ENCODE data around the gene DNAJB12. TPM values are rescaled to one million over a fixed set of nuclear protein-coding genes. Genes with fewer than 3 reads are reported as not detected.
A peak's percentile ranks its signal among the peaks of the same experiment; 100 is the strongest.
"Not testable (repeated sequence)": the region's sequence is repeated elsewhere in the genome, so short reads cannot be mapped to it uniquely, and the experiment has no call there.

Gene DNAJB12
- polyA plus RNA-seq, 1 donor (not counting 4 experiments of a cell fraction or from before 2014, with no cell fraction given) = 12.0 TPM

DNA sequence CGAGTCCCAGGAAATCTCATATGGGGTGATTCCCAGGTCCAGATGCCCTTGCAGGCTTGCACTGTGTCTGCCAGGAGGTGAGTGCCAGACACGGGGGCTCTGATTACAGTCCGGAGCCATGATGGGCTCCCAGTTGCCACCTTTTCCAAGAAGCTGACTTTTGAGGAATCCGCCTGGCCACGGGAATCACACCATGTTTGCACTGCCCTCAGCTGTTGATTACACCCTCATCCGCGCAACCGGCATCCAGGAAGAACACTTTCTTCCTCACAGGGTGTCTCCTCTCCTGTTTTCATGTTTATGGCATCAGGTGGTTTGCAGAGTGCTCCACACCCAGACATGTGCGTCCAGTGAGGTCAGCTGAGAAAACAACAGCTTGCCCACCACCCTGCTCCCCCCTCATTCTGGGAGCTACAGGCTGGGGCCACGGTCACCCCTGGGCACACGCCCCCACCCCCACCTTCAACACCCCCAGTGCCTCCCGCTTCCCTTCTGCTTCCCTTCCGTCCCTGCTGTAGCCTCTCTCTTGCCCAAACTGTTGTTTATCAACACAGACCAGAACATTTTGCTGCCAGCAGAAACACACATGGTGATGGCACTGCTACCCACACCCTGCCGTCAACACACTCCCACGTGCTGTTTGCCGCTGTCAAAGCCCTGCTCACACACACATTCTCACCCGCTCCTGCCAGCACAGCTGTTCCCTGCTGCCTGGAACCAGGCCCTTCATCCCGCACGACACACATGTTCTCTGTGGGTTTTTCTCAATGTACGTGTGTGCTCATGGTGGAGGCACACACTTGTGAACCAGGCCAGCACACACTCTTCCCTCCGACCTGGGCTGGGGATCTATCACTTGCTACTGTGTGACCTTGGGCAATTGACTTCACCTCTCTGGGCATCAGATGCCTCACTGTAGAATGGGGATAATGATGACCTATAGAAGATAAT, 45.2 kb downstream of the DNAJB12 start:
- Histone ChIP-seq H3K79me2 (ENCODE audit: control insufficient read depth, insufficient read depth, low read length) (no peaks in the 10 kb centered on the region), H4K20me1 (ENCODE audit: control insufficient read depth, extremely low read depth, insufficient read depth, low read length) (no peaks in the 10 kb centered on the region), H3K9ac (ENCODE audit: control insufficient read depth, extremely low read depth, insufficient read depth, low read length) (peak overlapping the region; percentile 42), H3K4me1 (ENCODE audit: control insufficient read depth, extremely low read depth, insufficient read depth, low read length) (peaks cover 41% of the 10 kb centered on the region), H3K36me3 (ENCODE audit: control insufficient read depth in 2 of 2, extremely low read depth in 1 of 2, insufficient read depth in 2 of 2, low read length in 2 of 2) (no peaks in the 10 kb centered on the region), H3K4me3 (ENCODE audit: control insufficient read depth in 2 of 3, extremely low read depth in 1 of 3, insufficient read depth in 2 of 3, low read depth in 1 of 3, low read length in 3 of 3) (no peak overlapping the region), H3K27me3 (ENCODE audit: control insufficient read depth, extremely low read depth, insufficient read depth, low read length) (no peaks in the 10 kb centered on the region), H3K9me1 (ENCODE audit: control insufficient read depth, extremely low read depth, insufficient read depth, low read length) (no peaks in the 10 kb centered on the region), H3K9me3 (ENCODE audit: control insufficient read depth, low read depth, low read length) (no peaks in the 10 kb centered on the region), H3K27ac (ENCODE audit: control insufficient read depth, insufficient read depth, low read length) (no peak overlapping the region), H3K4me2 (ENCODE audit: control insufficient read depth, extremely low read depth, insufficient read depth, low read depth, low read length) (peak overlapping the region; percentile 31), H2AFZ (ENCODE audit: control insufficient read depth, low read length) (no peak overlapping the region)
- dilution Hi-C loops (cut with MboI; ENCODE audit: extremely low pct_ligation_motif_present, low sequenced_read_pairs) = no loop called here
- FAIRE-seq (no peak), DNase-seq (ENCODE audit: low read depth, low spot score) (no peak)
- TF ChIP-seq EZH2 (IDR thresholded peaks at IDR 0.05; ENCODE audit: low read length) = no peak
- TF ChIP-seq, protein P1, sequence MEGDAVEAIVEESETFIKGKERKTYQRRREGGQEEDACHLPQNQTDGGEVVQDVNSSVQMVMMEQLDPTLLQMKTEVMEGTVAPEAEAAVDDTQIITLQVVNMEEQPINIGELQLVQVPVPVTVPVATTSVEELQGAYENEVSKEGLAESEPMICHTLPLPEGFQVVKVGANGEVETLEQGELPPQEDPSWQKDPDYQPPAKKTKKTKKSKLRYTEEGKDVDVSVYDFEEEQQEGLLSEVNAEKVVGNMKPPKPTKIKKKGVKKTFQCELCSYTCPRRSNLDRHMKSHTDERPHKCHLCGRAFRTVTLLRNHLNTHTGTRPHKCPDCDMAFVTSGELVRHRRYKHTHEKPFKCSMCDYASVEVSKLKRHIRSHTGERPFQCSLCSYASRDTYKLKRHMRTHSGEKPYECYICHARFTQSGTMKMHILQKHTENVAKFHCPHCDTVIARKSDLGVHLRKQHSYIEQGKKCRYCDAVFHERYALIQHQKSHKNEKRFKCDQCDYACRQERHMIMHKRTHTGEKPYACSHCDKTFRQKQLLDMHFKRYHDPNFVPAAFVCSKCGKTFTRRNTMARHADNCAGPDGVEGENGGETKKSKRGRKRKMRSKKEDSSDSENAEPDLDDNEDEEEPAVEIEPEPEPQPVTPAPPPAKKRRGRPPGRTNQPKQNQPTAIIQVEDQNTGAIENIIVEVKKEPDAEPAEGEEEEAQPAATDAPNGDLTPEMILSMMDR (optimal IDR thresholded peaks at IDR 0.05 in 1 of 3, IDR thresholded peaks at IDR 0.05 in 1 of 3, conservative IDR thresholded peaks at IDR 0.05 in 1 of 3; ENCODE audit: extremely low read depth in 1 of 3, insufficient read depth in 2 of 3, low read length in 3 of 3) = no peak

DNA sequence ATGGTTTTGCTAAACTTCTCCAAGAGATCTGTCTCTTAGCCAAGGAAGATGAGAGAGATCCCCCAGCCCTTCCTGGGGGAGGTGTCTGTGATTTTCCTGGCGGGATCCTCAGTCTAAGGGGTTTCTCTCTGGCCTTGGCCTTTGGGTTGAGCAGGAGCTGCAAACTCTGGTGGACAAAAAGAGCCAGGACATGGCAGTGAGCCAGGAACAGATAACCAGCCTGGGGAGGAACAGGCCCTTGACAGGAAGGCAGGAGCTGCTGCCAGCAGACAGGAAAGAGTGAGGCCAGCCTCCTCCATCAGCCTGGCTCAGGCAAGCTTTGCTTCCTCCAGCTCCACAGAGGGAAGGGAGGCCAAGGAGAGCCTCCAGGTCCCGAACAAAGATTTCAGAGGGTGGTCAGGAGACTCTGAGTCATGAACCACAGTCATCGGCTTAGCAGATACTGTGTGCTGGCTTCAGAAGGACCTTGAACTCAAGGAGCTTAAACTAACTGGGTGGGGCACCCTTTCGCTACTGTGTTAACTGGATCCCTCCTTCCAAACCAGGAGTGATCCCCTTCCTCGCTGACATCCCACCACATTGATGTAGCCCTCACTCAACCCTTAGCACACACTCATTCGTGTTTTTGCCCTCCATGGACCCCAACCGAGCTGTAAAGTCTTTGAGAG, 46.3 kb downstream of the DNAJB12 start:
- DNase-seq (ENCODE audit: low read depth, low spot score) (no peak), FAIRE-seq (peak; percentile 39)
- dilution Hi-C loops (cut with MboI; ENCODE audit: extremely low pct_ligation_motif_present, low sequenced_read_pairs) = no loop called here
- no peaks in the 10 kb centered on the region for H3K36me3 ChIP-seq (ENCODE audit: control insufficient read depth in 2 of 2, extremely low read depth in 1 of 2, insufficient read depth in 2 of 2, low read length in 2 of 2)
- no peak for TF ChIP-seq EZH2 (IDR thresholded peaks at IDR 0.05; ENCODE audit: low read length)
- TF ChIP-seq, protein P1 (optimal IDR thresholded peaks at IDR 0.05 in 1 of 3, IDR thresholded peaks at IDR 0.05 in 1 of 3, conservative IDR thresholded peaks at IDR 0.05 in 1 of 3; ENCODE audit: extremely low read depth in 1 of 3, insufficient read depth in 2 of 3, low read length in 3 of 3) = no peak
- H3K4me3 ChIP-seq (ENCODE audit: control insufficient read depth in 2 of 3, extremely low read depth in 1 of 3, insufficient read depth in 2 of 3, low read depth in 1 of 3, low read length in 3 of 3) = no peak overlapping the region
- peak overlapping the region; percentile 49 for H3K9ac ChIP-seq (ENCODE audit: control insufficient read depth, extremely low read depth, insufficient read depth, low read length)
- H3K9me3 ChIP-seq (ENCODE audit: control insufficient read depth, low read depth, low read length) = no peaks in the 10 kb centered on the region
- H3K79me2 ChIP-seq (ENCODE audit: control insufficient read depth, insufficient read depth, low read length) = no peaks in the 10 kb centered on the region
- H2AFZ ChIP-seq (ENCODE audit: control insufficient read depth, low read length) = peak overlapping the region; percentile 34
- H3K27me3 ChIP-seq (ENCODE audit: control insufficient read depth, extremely low read depth, insufficient read depth, low read length) = no peaks in the 10 kb centered on the region
- H4K20me1 ChIP-seq (ENCODE audit: control insufficient read depth, extremely low read depth, insufficient read depth, low read length) = no peaks in the 10 kb centered on the region
- no peaks in the 10 kb centered on the region for H3K9me1 ChIP-seq (ENCODE audit: control insufficient read depth, extremely low read depth, insufficient read depth, low read length)
- H3K4me2 ChIP-seq (ENCODE audit: control insufficient read depth, extremely low read depth, insufficient read depth, low read depth, low read length) = peak overlapping the region; percentile 60
- peak overlapping the region; percentile 57 for H3K27ac ChIP-seq (ENCODE audit: control insufficient read depth, insufficient read depth, low read length)
- H3K4me1 ChIP-seq (ENCODE audit: control insufficient read depth, extremely low read depth, insufficient read depth, low read length) = peaks cover 37% of the 10 kb centered on the region

DNA sequence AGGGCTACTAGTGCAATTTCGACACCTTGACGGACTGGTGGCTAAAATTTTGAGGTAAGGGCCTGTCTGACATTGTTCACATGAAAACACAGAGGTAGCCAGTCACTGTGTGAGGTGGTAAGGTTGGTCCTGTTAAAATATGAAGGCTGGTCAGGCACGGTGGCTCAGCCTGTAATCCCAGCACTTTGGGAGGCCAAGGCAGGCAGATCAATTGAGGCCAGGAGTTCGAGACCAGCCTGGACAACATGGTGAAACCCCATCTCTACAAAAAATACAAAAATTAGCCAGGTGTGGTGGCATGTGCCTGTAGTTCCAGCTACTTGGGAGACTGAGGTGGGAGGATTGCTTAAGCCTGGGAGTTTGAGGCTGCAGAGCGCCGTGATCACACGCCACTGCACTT, 47.0 kb downstream of the DNAJB12 start:
- dilution Hi-C loops (cut with MboI; ENCODE audit: extremely low pct_ligation_motif_present, low sequenced_read_pairs); FAIRE-seq; DNase-seq (ENCODE audit: low read depth, low spot score); H3K79me2 ChIP-seq (ENCODE audit: control insufficient read depth, insufficient read depth, low read length); H3K4me3 ChIP-seq (ENCODE audit: control insufficient read depth in 2 of 3, extremely low read depth in 1 of 3, insufficient read depth in 2 of 3, low read depth in 1 of 3, low read length in 3 of 3); H3K9me1 ChIP-seq (ENCODE audit: control insufficient read depth, extremely low read depth, insufficient read depth, low read length); H3K9ac ChIP-seq (ENCODE audit: control insufficient read depth, extremely low read depth, insufficient read depth, low read length); H3K36me3 ChIP-seq (ENCODE audit: control insufficient read depth in 2 of 2, extremely low read depth in 1 of 2, insufficient read depth in 2 of 2, low read length in 2 of 2); H4K20me1 ChIP-seq (ENCODE audit: control insufficient read depth, extremely low read depth, insufficient read depth, low read length); H3K27ac ChIP-seq (ENCODE audit: control insufficient read depth, insufficient read depth, low read length); H3K4me2 ChIP-seq (ENCODE audit: control insufficient read depth, extremely low read depth, insufficient read depth, low read depth, low read length); H3K9me3 ChIP-seq (ENCODE audit: control insufficient read depth, low read depth, low read length); H3K27me3 ChIP-seq (ENCODE audit: control insufficient read depth, extremely low read depth, insufficient read depth, low read length); H2AFZ ChIP-seq (ENCODE audit: control insufficient read depth, low read length): not testable (repeated sequence)
- peaks cover 37% of the 10 kb centered on the region for H3K4me1 ChIP-seq (ENCODE audit: control insufficient read depth, extremely low read depth, insufficient read depth, low read length)

Measured in keratinocyte (primary cell).